Skeletal muscle cell (primary cell): ENCODE data around the gene UBE2U.

ENCODE experiments used
- DNase-seq: peaks from one replicate; pipeline ENCODE4 v3.0.0-alpha.2; 2010; ENCODE audit warnings: low read depth
- H3K4me3 ChIP-seq: 2 replicates; pipeline ENCODE4 v1.5.1; 2011; ENCODE audit warnings: low read depth, mild to moderate bottlenecking, control low read depth, low read length, moderate library complexity

The UBE2U gene

GRCh38 chr1:64268653-64269557, 65.5 kb downstream of the UBE2U start:
- DNase-seq: peak; percentile 41
- no peak overlapping the region for H3K4me3 ChIP-seq

DNA sequence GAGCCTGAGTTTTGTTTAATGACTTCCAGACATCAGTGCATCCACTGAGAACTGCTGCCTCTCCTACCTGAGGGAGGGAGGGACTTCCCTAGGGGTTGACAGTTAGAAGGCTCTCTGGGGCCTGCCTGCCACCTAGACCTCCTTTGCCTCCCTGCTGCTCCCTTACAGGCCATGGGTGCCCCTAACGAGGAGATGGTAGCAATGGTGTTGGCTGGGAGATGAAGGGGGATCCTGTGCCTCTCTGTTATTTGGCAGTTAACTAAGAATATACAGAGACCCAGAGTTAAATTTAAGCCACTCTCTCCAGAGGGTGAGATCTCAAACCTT, 66.1 kb downstream of the UBE2U start:
- no peak overlapping the region for H3K4me3 ChIP-seq
- DNase-seq: no peak

DNA sequence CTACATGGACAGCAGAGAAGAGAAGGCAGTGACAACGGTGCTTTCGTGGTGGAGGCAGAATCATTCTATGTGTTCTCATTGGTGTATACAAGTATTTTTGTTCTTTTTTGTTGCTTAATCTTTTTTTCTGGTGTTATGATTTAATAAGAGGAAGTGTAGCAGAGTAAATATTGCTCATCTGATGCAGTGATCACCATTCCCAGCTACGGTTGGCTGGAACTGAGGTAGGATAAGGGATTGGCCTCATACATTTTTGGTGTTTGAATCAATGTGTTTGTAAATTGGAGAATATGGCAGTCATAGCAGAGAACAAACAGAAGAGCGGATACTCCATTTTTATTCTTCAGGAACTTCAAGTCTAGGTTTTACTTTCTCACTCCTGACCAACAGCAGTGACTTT, 76.6 kb downstream of the UBE2U start:
- no peak for DNase-seq

DNA sequence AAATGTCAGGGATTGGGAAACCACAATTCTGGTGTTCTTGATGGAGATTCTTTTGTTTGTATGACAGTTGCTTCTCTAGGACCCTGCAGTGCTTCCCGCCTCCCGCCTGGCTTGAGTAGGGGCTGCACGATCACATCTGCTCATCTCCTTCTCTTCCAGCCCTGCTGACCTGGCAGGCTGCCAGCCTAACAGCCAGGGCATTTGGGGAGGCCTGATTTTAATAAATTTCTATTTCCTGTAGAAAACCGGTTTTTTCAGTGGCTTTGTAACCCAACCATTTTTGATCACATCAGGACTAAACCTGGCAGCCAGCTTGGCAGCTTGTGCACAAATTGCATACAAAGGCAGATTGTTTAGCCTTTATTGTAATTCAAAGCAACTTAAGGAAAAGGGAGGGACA, 78.9 kb downstream of the UBE2U start:
- H3K4me3 ChIP-seq: no peak overlapping the region
- DNase-seq: no peak

More for the DNA sequence above, 76.6 kb downstream of the UBE2U start:
- no peak overlapping the region for H3K4me3 ChIP-seq

- no peak overlapping the region for H3K4me3 ChIP-seq
- no peak for DNase-seq
These were observed 83.6 kb downstream of the UBE2U start for GRCh38 chr1:64287071-64287470.

GRCh38 chr1:64290420-64290819, 87.0 kb downstream of the UBE2U start:
- H3K4me3 ChIP-seq: no peak overlapping the region

GRCh38 chr1:64291931-64292330, 88.5 kb downstream of the UBE2U start:
- no peak for DNase-seq
- H3K4me3 ChIP-seq: no peak overlapping the region

More at GRCh38 chr1:64290420-64290819, 87.0 kb downstream of the UBE2U start:
- DNase-seq: no peak

DNA sequence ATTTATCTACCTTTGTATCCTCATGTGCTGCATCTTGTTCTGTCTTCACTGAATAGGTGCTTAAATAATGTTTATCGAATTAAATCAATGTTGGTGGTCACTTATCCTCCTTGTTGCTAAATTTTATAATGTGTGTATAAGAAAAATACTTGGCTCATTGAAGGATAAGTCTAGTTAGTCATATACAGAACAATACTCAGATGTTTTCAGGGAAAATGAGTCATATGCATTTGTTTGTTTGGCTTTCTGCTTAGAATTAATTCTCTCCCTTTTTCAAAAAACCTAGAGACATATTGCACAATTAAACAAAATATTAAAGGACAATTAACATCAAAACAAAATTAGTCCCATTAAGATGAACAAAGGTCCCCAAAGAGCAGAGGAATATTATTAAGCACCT, 89.0 kb downstream of the UBE2U start:
- H3K4me3 ChIP-seq: no peak overlapping the region
- no peak for DNase-seq

GRCh38 chr1:64293820-64294219, 90.4 kb downstream of the UBE2U start:
- no peak for DNase-seq
- no peak overlapping the region for H3K4me3 ChIP-seq

- no peak for DNase-seq
These were observed 91.7 kb downstream of the UBE2U start for GRCh38 chr1:64295136-64295535.

DNA sequence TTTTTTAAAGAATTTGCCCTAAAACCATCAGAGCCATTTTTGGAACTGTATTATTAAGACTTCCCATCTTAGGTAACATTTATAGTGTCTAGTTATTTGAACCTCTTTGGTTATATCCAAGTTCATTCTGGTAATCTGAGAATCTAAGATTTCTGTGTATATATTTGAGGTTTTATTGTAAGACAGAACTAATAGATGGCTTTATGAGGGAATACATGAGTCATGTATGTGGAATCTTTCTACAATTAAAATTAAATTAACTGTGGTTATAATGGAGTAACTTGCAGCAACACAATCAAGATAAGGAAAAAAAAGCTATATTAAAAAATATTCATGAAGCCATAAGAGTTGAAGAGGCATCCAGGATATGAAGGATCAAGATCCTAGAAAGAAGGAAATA, 92.1 kb downstream of the UBE2U start:
- no peak for DNase-seq
- no peak overlapping the region for H3K4me3 ChIP-seq

More at GRCh38 chr1:64295136-64295535, 91.7 kb downstream of the UBE2U start:
- H3K4me3 ChIP-seq: no peak overlapping the region

- H3K4me3 ChIP-seq: no peak overlapping the region
- DNase-seq: no peak
These were observed 93.0 kb downstream of the UBE2U start for GRCh38 chr1:64296459-64296858.

- DNase-seq: no peak
- H3K4me3 ChIP-seq: no peak overlapping the region
These were observed 98.8 kb downstream of the UBE2U start for GRCh38 chr1:64302194-64302593.

- no peak overlapping the region for H3K4me3 ChIP-seq
- DNase-seq: no peak
These were observed 99.5 kb downstream of the UBE2U start for GRCh38 chr1:64302971-64303370.

GRCh38 chr1:64304823-64305222, 101.4 kb downstream of the UBE2U start:
- no peak for DNase-seq
- H3K4me3 ChIP-seq: no peak overlapping the region

GRCh38 chr1:64308866-64309265, 105.4 kb downstream of the UBE2U start:
- no peak overlapping the region for H3K4me3 ChIP-seq
- DNase-seq: no peak

- DNase-seq: no peak
- H3K4me3 ChIP-seq: no peak overlapping the region
These were observed 106.0 kb downstream of the UBE2U start for GRCh38 chr1:64309431-64309831.

DNA sequence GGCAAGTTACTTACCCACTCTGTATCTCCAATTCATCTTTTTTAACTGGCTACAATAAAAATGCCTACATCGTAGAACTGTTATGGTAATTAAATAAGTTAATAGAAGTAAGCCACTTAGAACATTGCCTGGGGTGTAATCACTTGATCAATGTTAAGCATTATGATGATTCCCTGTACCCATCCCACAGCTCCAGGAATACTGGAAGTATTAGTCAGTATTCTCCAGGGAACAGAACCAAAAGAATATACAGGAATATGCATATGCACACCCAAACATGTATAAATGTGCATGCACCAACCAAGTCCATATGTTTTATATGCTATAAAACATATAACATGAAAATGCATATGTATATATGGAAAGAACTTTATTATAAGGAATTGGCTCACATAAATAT, 107.3 kb downstream of the UBE2U start:
- DNase-seq: no peak
- H3K4me3 ChIP-seq: no peak overlapping the region

- H3K4me3 ChIP-seq: no peak overlapping the region
- no peak for DNase-seq
These were observed 109.0 kb downstream of the UBE2U start for GRCh38 chr1:64312431-64312830.

DNA sequence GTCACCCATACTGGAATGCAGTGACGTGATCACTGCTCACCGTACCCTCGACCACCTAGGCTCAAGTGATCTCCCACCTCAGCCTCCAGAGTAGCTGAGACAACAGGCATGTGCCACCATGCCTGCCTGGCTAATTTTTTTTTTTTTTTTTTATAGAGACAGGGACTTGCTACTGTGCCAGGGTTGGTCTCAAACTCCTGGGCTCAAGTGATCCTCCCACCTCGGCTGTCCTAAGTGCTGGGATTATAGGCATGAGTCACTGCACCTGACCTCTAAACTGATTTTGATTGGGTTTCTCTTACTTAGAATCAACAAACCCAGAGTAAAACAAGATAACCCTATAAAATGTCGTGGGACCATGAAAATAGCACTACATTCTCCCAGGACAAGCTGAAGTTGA, 112.0 kb downstream of the UBE2U start:
- no peak overlapping the region for H3K4me3 ChIP-seq
- no peak for DNase-seq
